Neural cell (in vitro differentiated cells): Measurements from ENCODE around the gene UBR7. TPM values are rescaled to one million over a fixed set of nuclear protein-coding genes. Genes with fewer than 3 reads are reported as not detected.

ENCODE experiments used
- H2AFZ ChIP-seq: fragments of 200-600, 300-800 bp; sonication (generic), shearing (Covaris generic); 2 replicates; pipeline ENCODE4 v1.6.0; 2014; ENCODE audit warnings: low read depth, mild to moderate bottlenecking, antibody characterized with exemption, low read length, moderate library complexity
- H3F3A ChIP-seq: fragments of 200-600 bp; shearing (Covaris generic); 2 replicates; pipeline ENCODE4 v1.6.1; 2016; ENCODE audit warnings: mild to moderate bottlenecking, moderate library complexity, mixed read lengths, antibody characterized with exemption, low read length; ENCODE audit not compliant: insufficient read depth, poor library complexity, severe bottlenecking
- H3K27ac ChIP-seq: fragments of 200-600, 300-800 bp; sonication (generic), shearing (Covaris generic); 2 replicates; pipeline ENCODE4 v1.5.1; 2014; ENCODE audit warnings: mild to moderate bottlenecking, low read length, moderate library complexity
- H3K27me3 ChIP-seq: fragments of 300-800, 200-600 bp; sonication (generic), shearing (Covaris generic); 2 replicates; pipeline ENCODE4 v1.6.0; 2014; ENCODE audit warnings: mild to moderate bottlenecking, low read depth, low read length, moderate library complexity; ENCODE audit not compliant: insufficient read depth
- H3K36me3 ChIP-seq: fragments of 300-800, 200-600 bp; sonication (generic), shearing (Covaris generic); 2 replicates; pipeline ENCODE4 v1.5.1; 2014; ENCODE audit warnings: mild to moderate bottlenecking, antibody characterized with exemption, low read length, moderate library complexity; ENCODE audit not compliant: insufficient read depth
- H3K4me2 ChIP-seq: fragments of 300-800, 200-600 bp; sonication (generic), shearing (Covaris generic); 2 replicates; pipeline ENCODE4 v1.6.0; 2014; ENCODE audit warnings: mild to moderate bottlenecking, low read length
- H3K4me3 ChIP-seq: fragments of 300-800, 200-600 bp; sonication (generic), shearing (Covaris generic); 2 replicates; pipeline ENCODE4 v1.5.1; 2014; ENCODE audit warnings: mild to moderate bottlenecking, low read length, moderate library complexity
- H3K79me2 ChIP-seq: fragments of 200-600 bp; shearing (Covaris generic); replicated peaks from 2 replicates; pipeline ENCODE4 v1.6.0; 2014; ENCODE audit warnings: mild to moderate bottlenecking, low read length, moderate library complexity; ENCODE audit not compliant: insufficient read depth
- H3K9ac ChIP-seq: fragments of 300-800, 200-600 bp; sonication (generic), shearing (Covaris generic); 2 replicates; pipeline ENCODE4 v1.6.1; 2016; ENCODE audit warnings: mild to moderate bottlenecking, low read length, mixed read lengths
- H3K9me2 ChIP-seq: fragments of 200-600 bp; shearing (Covaris generic); 2 replicates; pipeline ENCODE4 v1.6.1; 2016; ENCODE audit warnings: mild to moderate bottlenecking, low read length, mixed read lengths; ENCODE audit not compliant: insufficient read depth
- H3K9me3 ChIP-seq: fragments of 200-600, 300-800 bp; sonication (generic), shearing (Covaris generic); 2 replicates; pipeline ENCODE4 v1.6.1; 2016; ENCODE audit warnings: mild to moderate bottlenecking, mixed run types, low read length, moderate library complexity, mixed read lengths
- H4K20me1 ChIP-seq: fragments of 200-600 bp; shearing (Covaris generic); 2 replicates; pipeline ENCODE4 v1.6.1; 2016; ENCODE audit warnings: mild to moderate bottlenecking, mixed run types; ENCODE audit not compliant: insufficient read depth
- CTCF ChIP-seq: fragments of 450-650 bp; IDR thresholded peaks from 2 replicates; pipeline ENCODE4 v1.5.1; 2014; ENCODE audit warnings: antibody characterized with exemption, mild to moderate bottlenecking, moderate library complexity; ENCODE audit not compliant: poor library complexity, severe bottlenecking
- EP300 ChIP-seq: fragments of 450-650 bp; conservative IDR thresholded peaks from 2 replicates; pipeline ENCODE4 v1.6.1; 2014; ENCODE audit warnings: antibody characterized with exemption, mild to moderate bottlenecking, moderate library complexity; ENCODE audit not compliant: poor library complexity, severe bottlenecking
- EZH2 ChIP-seq: fragments of 200-600, 300-800 bp; shearing (Covaris generic), sonication (generic); IDR thresholded peaks from 2 replicates; pipeline ENCODE4 v1.6.1; 2014; ENCODE audit warnings: antibody characterized with exemption, low read length, borderline replicate concordance, mild to moderate bottlenecking; ENCODE audit not compliant: insufficient read depth, poor library complexity, severe bottlenecking
- MXI1 ChIP-seq: fragments of 450-650 bp; conservative IDR thresholded peaks from 2 replicates; pipeline ENCODE4 v1.6.1; 2014; ENCODE audit warnings: antibody characterized with exemption, mild to moderate bottlenecking; ENCODE audit not compliant: poor library complexity, severe bottlenecking
- POLR2AphosphoS5 ChIP-seq: IDR thresholded peaks from 2 replicates; pipeline ENCODE4 v1.6.1; 2012
- RAD21 ChIP-seq: fragments of 450-650 bp; conservative IDR thresholded peaks from 2 replicates; pipeline ENCODE4 v1.6.1; 2014; ENCODE audit warnings: antibody characterized with exemption, mild to moderate bottlenecking, moderate library complexity
- REST ChIP-seq: IDR thresholded peaks from 2 replicates; pipeline ENCODE4 v1.6.1; 2012; ENCODE audit warnings: borderline replicate concordance
- SMC3 ChIP-seq: fragments of 450-650 bp; conservative IDR thresholded peaks from 2 replicates; pipeline ENCODE4 v1.6.1; 2014; ENCODE audit warnings: antibody characterized with exemption, mild to moderate bottlenecking, moderate library complexity; ENCODE audit not compliant: poor library complexity
- TAF1 ChIP-seq: IDR thresholded peaks from 2 replicates; pipeline ENCODE4 v1.6.1; 2012; ENCODE audit warnings: low read depth
- polyA plus RNA-seq: library from polyadenylated mRNA; depleted of rRNA; stranded (reverse); fragments of >200 nt; gene quantifications from 2 replicates; pipeline ENCODE4 v1.2.3, GENCODE V29; 2014

Gene UBR7
- polyA plus RNA-seq, 1 donor from 2014 or later = 34.8 TPM

GRCh38 chr14:93234798-93235197 lies 27.7 kb downstream of the UBR7 start:
- Histone ChIP-seq H3K27ac (no peak overlapping the region), H3K36me3 (no peaks in the 10 kb centered on the region), H3K9ac (no peak overlapping the region), H3F3A (no peaks in the 10 kb centered on the region), H3K4me2 (no peak overlapping the region), H3K27me3 (no peaks in the 10 kb centered on the region), H3K9me2 (no peaks in the 10 kb centered on the region), H3K4me3 (no peak overlapping the region), H4K20me1 (no peaks in the 10 kb centered on the region), H2AFZ (no peak overlapping the region), H3K9me3 (no peaks in the 10 kb centered on the region), H3K79me2 (no peaks in the 10 kb centered on the region)
- no peak for TF ChIP-seq REST
- no peak for TF ChIP-seq CTCF
- TF ChIP-seq EZH2 = no peak
- no peak for TF ChIP-seq EP300
- no peak for TF ChIP-seq MXI1
- no peak for TF ChIP-seq TAF1
- TF ChIP-seq RAD21 = no peak
- TF ChIP-seq SMC3 = no peak
- no peak for TF ChIP-seq POLR2AphosphoS5

- Histone ChIP-seq H4K20me1 (no peaks in the 10 kb centered on the region), H3K27me3 (no peaks in the 10 kb centered on the region), H3K36me3 (no peaks in the 10 kb centered on the region), H3K9me3 (no peaks in the 10 kb centered on the region), H3K4me2 (no peak overlapping the region), H3K9me2 (no peaks in the 10 kb centered on the region), H3K27ac (no peak overlapping the region), H2AFZ (no peak overlapping the region), H3K4me3 (no peak overlapping the region), H3K79me2 (no peaks in the 10 kb centered on the region), H3K9ac (no peak overlapping the region), H3F3A (no peaks in the 10 kb centered on the region)
- TF ChIP-seq EZH2 (no peak), REST (no peak), CTCF (no peak), MXI1 (no peak), SMC3 (no peak), RAD21 (no peak)
Observed at GRCh38 chr14:93239869-93240677, 33.0 kb downstream of the UBR7 start.
